AG04449 (cell line): Measurements from ENCODE around the gene FNDC3A.

Source experiments
- CTCF ChIA-PET: fragments of 350-600 bp; formaldehyde crosslinking; extraction: SDS; loops from one replicate; lab custom pipeline; 2021; ENCODE audit warnings: antibody characterized with exemption; lab: Yijun Ruan, JAX
- POLR2A ChIA-PET: fragments of 400-600, 350-600 bp; formaldehyde crosslinking; extraction: SDS; loops from one replicate; lab custom pipeline; 2020; ENCODE audit warnings: antibody characterized with exemption, inconsistent platforms; lab: Yijun Ruan, JAX
- DNase-seq: peaks from one replicate; pipeline ENCODE4 v3.0.0-alpha.2; 2010; ENCODE audit warnings: low read depth, low spot score
- H3K4me3 ChIP-seq: 2 replicates; pipeline ENCODE4 v1.5.1; 2011; ENCODE audit warnings: low read depth, mild to moderate bottlenecking, control low read depth, low read length
- CTCF ChIP-seq: IDR thresholded peaks from one replicate; pipeline ENCODE4 v1.5.1; 2011; ENCODE audit warnings: mild to moderate bottlenecking, moderate library complexity, low read length, control low read depth, inconsistent platforms; ENCODE audit not compliant: insufficient read depth; ENCODE audit errors: missing control alignments

FNDC3A gene

GRCh38 chr13:49240017-49240416 lies 264.3 kb downstream of the FNDC3A start:
- DNase-seq, result no peak
- no peak overlapping the region for H3K4me3 ChIP-seq
- peak; percentile 50 for TF ChIP-seq CTCF
- CTCF ChIA-PET, result interaction anchor here (0.8 to 4.0 kb wide), 20 partner anchors 9 to 366 kb away, joined by 3 to 55 read pairs (median 4); partner anchors contain the start of genes CDADC1 and FNDC3A
- POLR2A ChIA-PET, result no interaction called here

GRCh38 chr13:49241296-49241695 lies 265.6 kb downstream of the FNDC3A start:
- DNase-seq, result no peak
- CTCF ChIA-PET, result interaction anchor here (1.9 to 4.0 kb wide), 3 partner anchors 24 to 365 kb away, joined by 6 to 55 read pairs (median 9); no protein-coding TSS in a partner anchor
- H3K4me3 ChIP-seq, result no peak overlapping the region
- POLR2A ChIA-PET, result no interaction called here
- no peak for TF ChIP-seq CTCF

- TF ChIP-seq CTCF, result no peak
- ChIA-PET POLR2A (no interaction called here), CTCF (interaction anchor here (0.9 to 1.7 kb wide), 3 partner anchors 11 to 58 kb away, joined by 3 to 13 read pairs (median 3); no protein-coding TSS in a partner anchor)
- no peak overlapping the region for H3K4me3 ChIP-seq
- no peak for DNase-seq
Observed at GRCh38 chr13:49245101-49245500, 269.4 kb downstream of the FNDC3A start.

- POLR2A ChIA-PET, result interaction anchor here (0.9 to 1.0 kb wide), 2 partner anchors 196 to 1152 kb away, joined by 3 to 4 read pairs; partner anchors contain the start of gene MED4
- DNase-seq, result no peak
- no peak for TF ChIP-seq CTCF
- CTCF ChIA-PET, result interaction anchor here (1.1 to 2.5 kb wide), 4 partner anchors 10 to 189 kb away, joined by 3 to 28 read pairs (median 4); no protein-coding TSS in a partner anchor
- peak overlapping the region; percentile 97 for H3K4me3 ChIP-seq
Observed at GRCh38 chr13:49246850-49247642, 271.3 kb downstream of the FNDC3A start.

GRCh38 chr13:49247643-49248621 lies 272.2 kb downstream of the FNDC3A start, which contains the start of gene CDADC1:
Gene CDADC1 (plus strand): TSS chr13:49247925. CDS start chr13:49248038, 113 bp downstream.
- CTCF ChIA-PET, result interaction anchor here (0.9 to 2.5 kb wide), 10 partner anchors 8 to 189 kb away, joined by 3 to 28 read pairs (median 4); no protein-coding TSS in a partner anchor
- POLR2A ChIA-PET, result interaction anchor here (0.7 to 1.0 kb wide), 3 partner anchors 70 to 1153 kb away, joined by 3 to 4 read pairs (median 3); partner anchors contain the start of gene MED4
- H3K4me3 ChIP-seq, result peak within 1 kb of the TSS; percentile 97

More at GRCh38 chr13:49247643-49248621, 272.2 kb downstream of the FNDC3A start, which contains the start of gene CDADC1:
- peak; percentile 56 for DNase-seq
- TF ChIP-seq CTCF, result no peak
